ENCODE data around the gene GRB10. TPM values are rescaled to one million over a fixed set of nuclear protein-coding genes. Genes with fewer than 3 reads are reported as not detected.

GRB10 gene
- total RNA-seq, 4 donors from 2014 or later = 33.9 to 72.6 (median 41.8) TPM

- no peaks in the 10 kb centered on the region for H3K27me3 ChIP-seq
- intact Hi-C loops (cut with DNase I; ENCODE audit: low total_unique reads) = no loop called here
- H3K4me3 ChIP-seq = no peak overlapping the region
- H3K36me3 ChIP-seq = no peaks in the 10 kb centered on the region
- no peaks in the 10 kb centered on the region for H3K4me1 ChIP-seq
- H3K9me3 ChIP-seq = no peaks in the 10 kb centered on the region
- DNase-seq = no peak
- no peak overlapping the region for H3K27ac ChIP-seq
- TF ChIP-seq CTCF (IDR thresholded peaks at IDR 0.05) (no peak), POLR2A (IDR thresholded peaks at IDR 0.05) (no peak)
These were observed 42.8 kb upstream of the GRB10 start for GRCh38 chr7:50825465-50825864.

GRCh38 chr7:50824882-50825281 lies 42.2 kb upstream of the GRB10 start:
- TF ChIP-seq POLR2A (IDR thresholded peaks at IDR 0.05) (no peak), CTCF (IDR thresholded peaks at IDR 0.05) (no peak)
- no peaks in the 10 kb centered on the region for H3K27me3 ChIP-seq
- intact Hi-C loops (cut with DNase I; ENCODE audit: low total_unique reads) = no loop called here
- no peaks in the 10 kb centered on the region for H3K4me1 ChIP-seq
- DNase-seq = no peak
- no peaks in the 10 kb centered on the region for H3K36me3 ChIP-seq
- no peak overlapping the region for H3K4me3 ChIP-seq
- no peak overlapping the region for H3K27ac ChIP-seq
- no peaks in the 10 kb centered on the region for H3K9me3 ChIP-seq

- no peak for DNase-seq
- TF ChIP-seq CTCF (IDR thresholded peaks at IDR 0.05) = no peak
- no peaks in the 10 kb centered on the region for H3K36me3 ChIP-seq
- H3K4me3 ChIP-seq = no peak overlapping the region
- intact Hi-C loops (cut with DNase I; ENCODE audit: low total_unique reads) = no loop called here
- no peaks in the 10 kb centered on the region for H3K4me1 ChIP-seq
- no peak overlapping the region for H3K27ac ChIP-seq
- no peaks in the 10 kb centered on the region for H3K9me3 ChIP-seq
- no peaks in the 10 kb centered on the region for H3K27me3 ChIP-seq
These were observed 40.0 kb upstream of the GRB10 start for GRCh38 chr7:50822706-50823105.

- Histone ChIP-seq H3K27ac (no peak overlapping the region), H3K36me3 (no peaks in the 10 kb centered on the region), H3K4me3 (no peak overlapping the region), H3K9me3 (no peaks in the 10 kb centered on the region), H3K4me1 (no peaks in the 10 kb centered on the region), H3K27me3 (no peaks in the 10 kb centered on the region)
- TF ChIP-seq POLR2A (IDR thresholded peaks at IDR 0.05) (no peak), CTCF (IDR thresholded peaks at IDR 0.05) (no peak)
- intact Hi-C loops (cut with DNase I; ENCODE audit: low total_unique reads) = no loop called here
- DNase-seq = no peak
These were observed 39.4 kb upstream of the GRB10 start for GRCh38 chr7:50822110-50822509.

- intact Hi-C loops (cut with DNase I; ENCODE audit: low total_unique reads) = no loop called here
- Histone ChIP-seq H3K36me3 (no peaks in the 10 kb centered on the region), H3K27me3 (no peaks in the 10 kb centered on the region), H3K27ac (no peak overlapping the region), H3K4me1 (no peaks in the 10 kb centered on the region), H3K4me3 (no peak overlapping the region), H3K9me3 (no peaks in the 10 kb centered on the region)
- DNase-seq = no peak
- TF ChIP-seq POLR2A (IDR thresholded peaks at IDR 0.05) = no peak
- no peak for TF ChIP-seq CTCF (IDR thresholded peaks at IDR 0.05)
These were observed 38.8 kb upstream of the GRB10 start for GRCh38 chr7:50821457-50822008.

All from uterus (tissue), 4 donors.